OCI-LY3 (cell line): ENCODE data around the gene PLEKHD1.

ENCODE experiments used
- H2AFZ ChIP-seq: fragments of 200-600, 300-600 bp; shearing (Covaris generic); 2 replicates; pipeline ENCODE4 v1.6.0; 2014; ENCODE audit warnings: antibody characterized with exemption, low read depth, low read length
- H3K27ac ChIP-seq: fragments of 200-600, 300-600 bp; sonication (generic); 2 replicates; pipeline ENCODE4 v1.5.1; 2014; ENCODE audit warnings: mild to moderate bottlenecking, low read length, moderate library complexity, mixed read lengths
- H3K27me3 ChIP-seq: fragments of 200-600, 300-600 bp; sonication (generic); 2 replicates; pipeline ENCODE4 v1.6.1; 2014; ENCODE audit warnings: low read depth, low read length, mixed read lengths
- H3K36me3 ChIP-seq: fragments of 200-600, 300-600 bp; sonication (generic); replicated peaks from 2 replicates; pipeline ENCODE3; 2014; ENCODE audit warnings: low read depth, low read length, mixed read lengths
- H3K4me1 ChIP-seq: fragments of 300-600, 200-600 bp; sonication (generic); 2 replicates; pipeline ENCODE4 v1.6.1; 2014; ENCODE audit warnings: low read length, mixed read lengths
- H3K4me2 ChIP-seq: fragments of 200-600, 300-600 bp; sonication (generic); 2 replicates; pipeline ENCODE4 v1.6.1; 2014; ENCODE audit warnings: low read length, mixed read lengths
- H3K4me3 ChIP-seq: fragments of 300-600, 200-600 bp; sonication (generic); 2 replicates; pipeline ENCODE4 v1.5.1; 2014; ENCODE audit warnings: antibody characterized with exemption, mild to moderate bottlenecking, low read length, moderate library complexity
- H3K79me2 ChIP-seq: fragments of 300-600, 200-600 bp; shearing (Covaris generic); 2 replicates; pipeline ENCODE4 v1.6.1; 2014; ENCODE audit warnings: mild to moderate bottlenecking, low read length, mixed read lengths
- H3K9ac ChIP-seq: fragments of 300-600, 200-600 bp; shearing (Covaris generic); 2 replicates; pipeline ENCODE4 v1.6.0; 2014; ENCODE audit warnings: mild to moderate bottlenecking, low read length, moderate library complexity
- H3K9me3 ChIP-seq: fragments of 200-600, 300-600 bp; shearing (Covaris generic); 2 replicates; pipeline ENCODE4 v1.6.1; 2014; ENCODE audit warnings: low read length, mixed read lengths; ENCODE audit not compliant: insufficient read depth
- H4K20me1 ChIP-seq: fragments of 200-600, 300-600 bp; sonication (generic); 2 replicates; pipeline ENCODE4 v1.6.1; 2016; ENCODE audit warnings: low read length, mixed read lengths; ENCODE audit not compliant: insufficient read depth
- CTCF ChIP-seq: fragments of 200-600, 300-600 bp; sonication (generic); IDR thresholded peaks from 2 replicates; pipeline ENCODE4 v1.5.1; 2014; ENCODE audit warnings: antibody characterized with exemption, low read length, low read depth
- EZH2phosphoT487 ChIP-seq: fragments of 200-600 bp; shearing (Covaris generic); IDR thresholded peaks from 2 replicates; pipeline ENCODE4 v1.6.1; 2018; ENCODE audit warnings: antibody characterized with exemption, mixed run types, low read depth

PLEKHD1 gene

GRCh38 chr14:69504775-69505174 lies 20.2 kb downstream of the PLEKHD1 start:
- no peaks in the 10 kb centered on the region for H3K27me3 ChIP-seq
- H3K9ac ChIP-seq = no peak overlapping the region
- no peaks in the 10 kb centered on the region for H3K9me3 ChIP-seq
- H3K4me3 ChIP-seq = no peak overlapping the region
- no peaks in the 10 kb centered on the region for H3K79me2 ChIP-seq
- no peaks in the 10 kb centered on the region for H3K4me1 ChIP-seq
- no peaks in the 10 kb centered on the region for H3K36me3 ChIP-seq
- no peaks in the 10 kb centered on the region for H4K20me1 ChIP-seq
- no peak overlapping the region for H3K27ac ChIP-seq
- TF ChIP-seq CTCF (no peak), EZH2phosphoT487 (no peak)
- no peak overlapping the region for H3K4me2 ChIP-seq
- no peak overlapping the region for H2AFZ ChIP-seq

- H3K4me2 ChIP-seq = no peak overlapping the region
- TF ChIP-seq CTCF = no peak
- no peak for TF ChIP-seq EZH2phosphoT487
- no peak overlapping the region for H2AFZ ChIP-seq
- no peaks in the 10 kb centered on the region for H3K36me3 ChIP-seq
- no peaks in the 10 kb centered on the region for H3K4me1 ChIP-seq
- H3K27me3 ChIP-seq = peaks cover 2% of the 10 kb centered on the region
- no peaks in the 10 kb centered on the region for H3K9me3 ChIP-seq
- H3K9ac ChIP-seq = no peak overlapping the region
- H3K27ac ChIP-seq = no peak overlapping the region
- no peaks in the 10 kb centered on the region for H3K79me2 ChIP-seq
- no peak overlapping the region for H3K4me3 ChIP-seq
- H4K20me1 ChIP-seq = no peaks in the 10 kb centered on the region
These were observed 21.1 kb downstream of the PLEKHD1 start for GRCh38 chr14:69505338-69506240.

GRCh38 chr14:69506241-69506595 lies 21.7 kb downstream of the PLEKHD1 start:
- Histone ChIP-seq H3K27me3 (peaks cover 6% of the 10 kb centered on the region), H3K4me2 (no peak overlapping the region), H2AFZ (no peak overlapping the region), H3K36me3 (no peaks in the 10 kb centered on the region), H4K20me1 (no peaks in the 10 kb centered on the region), H3K27ac (no peak overlapping the region), H3K9me3 (no peaks in the 10 kb centered on the region), H3K4me3 (no peak overlapping the region), H3K79me2 (no peaks in the 10 kb centered on the region), H3K4me1 (no peaks in the 10 kb centered on the region), H3K9ac (no peak overlapping the region)
- TF ChIP-seq CTCF = no peak
- TF ChIP-seq EZH2phosphoT487 = no peak

GRCh38 chr14:69518289-69519101 lies 34.0 kb downstream of the PLEKHD1 start:
- Histone ChIP-seq H3K4me2 (no peak overlapping the region), H3K36me3 (no peaks in the 10 kb centered on the region), H2AFZ (no peak overlapping the region), H3K4me1 (no peaks in the 10 kb centered on the region), H4K20me1 (no peaks in the 10 kb centered on the region), H3K9me3 (no peaks in the 10 kb centered on the region), H3K9ac (no peak overlapping the region), H3K79me2 (no peaks in the 10 kb centered on the region), H3K4me3 (no peak overlapping the region), H3K27ac (no peak overlapping the region), H3K27me3 (peaks cover 23% of the 10 kb centered on the region)
- TF ChIP-seq EZH2phosphoT487 (no peak), CTCF (no peak)
